Measurements from ENCODE around the gene NKX2-8.

The NKX2-8 gene

DNA sequence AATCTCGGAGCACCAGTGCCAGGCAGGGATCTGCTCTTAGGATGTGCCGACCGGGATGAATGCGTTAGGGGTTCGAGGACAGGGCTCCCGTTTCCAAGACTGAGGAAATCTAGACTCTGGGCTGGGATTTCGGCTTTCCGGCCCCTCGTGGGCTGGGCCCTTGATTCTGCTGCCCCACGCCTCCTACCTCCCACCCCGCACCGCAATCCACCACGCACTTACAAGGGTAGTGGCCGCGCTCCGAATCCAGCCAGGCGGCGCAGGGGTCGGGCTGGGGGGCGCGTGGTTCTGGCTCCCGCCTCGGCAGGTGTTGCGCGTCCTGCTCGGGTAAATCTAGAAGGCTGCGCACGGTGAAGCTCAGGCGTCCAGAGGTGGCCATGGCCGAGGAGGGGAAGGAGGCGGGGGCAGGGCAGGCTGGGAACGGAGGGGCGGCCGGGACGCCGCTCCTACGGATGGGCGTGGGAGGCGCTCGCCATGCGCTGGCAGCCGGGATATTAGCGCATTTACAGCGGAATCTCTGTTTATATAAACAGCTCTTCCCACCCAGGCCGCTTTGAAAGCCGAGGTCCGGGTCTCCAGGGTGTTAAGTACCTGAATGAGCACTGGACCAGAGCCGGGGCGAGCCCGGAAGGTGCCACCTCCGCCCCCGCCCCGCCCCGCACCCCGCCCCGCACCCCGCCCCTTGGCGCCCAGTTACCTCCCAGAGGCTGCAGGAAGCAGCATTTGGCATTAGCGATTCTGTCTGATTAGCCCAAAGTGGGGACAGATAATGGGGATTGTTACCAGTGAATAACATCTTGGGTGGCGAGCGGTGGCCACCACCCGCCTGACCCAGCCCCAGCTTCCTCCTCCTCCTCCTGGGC is at the start of gene NKX2-8:
Gene NKX2-8 (minus strand): TSS at position 604 of the 863 bp plus-strand sequence. CDS start 225 bp downstream, at position 379.
- no peak for DNase-seq (ENCODE audit: low read depth in 2 of 2)

DNA sequence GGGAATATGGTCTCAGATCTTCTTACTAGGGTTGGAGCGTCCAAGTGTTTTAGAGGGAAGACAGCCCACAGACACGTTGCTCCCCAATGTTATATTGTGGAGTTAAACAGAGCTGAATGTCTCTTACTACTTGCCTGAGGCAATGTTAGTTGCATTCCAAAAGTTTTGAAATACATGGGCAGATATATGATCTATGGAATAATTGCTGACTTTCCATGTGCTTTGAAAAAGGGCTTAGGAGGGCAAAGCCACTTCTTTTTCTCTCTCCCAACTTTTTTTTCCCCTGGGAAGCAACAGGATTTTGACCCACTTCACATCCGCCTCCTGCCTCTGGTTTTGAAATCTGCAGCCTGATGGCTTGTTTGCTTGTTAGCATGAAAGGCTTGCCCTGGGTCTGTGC is 45.6 kb upstream of the NKX2-8 start:
- no peak for DNase-seq (ENCODE audit: low read depth in 2 of 2)

DNA sequence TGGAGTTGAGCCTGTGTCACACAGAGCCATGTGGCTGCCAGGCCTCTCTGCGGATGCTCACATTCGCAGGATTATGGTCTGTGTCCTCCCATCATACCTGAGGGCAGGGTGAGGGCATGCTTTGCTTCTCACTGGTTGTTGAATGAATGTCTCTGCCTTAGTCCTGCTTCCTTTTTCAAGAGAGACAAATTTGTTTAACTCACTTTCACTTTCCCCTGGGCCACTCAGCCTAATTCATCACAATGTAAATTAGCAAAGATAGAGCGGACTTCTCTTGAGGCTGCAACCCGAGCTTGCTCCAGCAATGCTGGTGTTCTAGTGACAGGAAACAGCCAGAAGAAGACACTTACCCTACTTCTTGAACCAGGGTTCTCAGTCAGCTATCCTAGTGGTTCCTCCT is 43.7 kb upstream of the NKX2-8 start:
- no peak for DNase-seq (ENCODE audit: low read depth in 2 of 2)

DNA sequence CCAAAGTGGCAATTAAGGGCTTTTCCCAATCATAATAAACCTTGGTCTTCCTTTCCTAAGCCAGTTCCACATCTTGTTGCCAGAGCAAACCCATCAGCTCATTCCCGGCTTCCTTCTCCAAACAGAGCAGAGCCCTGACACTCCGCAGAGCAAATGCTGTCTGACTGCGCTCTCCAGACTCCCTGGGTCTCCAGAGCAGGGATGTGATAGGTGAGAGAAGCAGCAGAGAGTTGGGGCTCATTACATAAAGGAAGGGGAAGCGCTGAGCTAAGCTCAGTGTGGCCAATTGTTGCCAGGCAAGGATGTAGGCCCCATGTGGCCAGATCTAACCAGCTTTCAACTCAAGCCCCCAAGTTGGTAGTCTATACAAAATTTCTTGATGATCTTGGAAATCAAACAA is 43.0 kb upstream of the NKX2-8 start:
- DNase-seq (ENCODE audit: low read depth in 2 of 2) = no peak

DNA sequence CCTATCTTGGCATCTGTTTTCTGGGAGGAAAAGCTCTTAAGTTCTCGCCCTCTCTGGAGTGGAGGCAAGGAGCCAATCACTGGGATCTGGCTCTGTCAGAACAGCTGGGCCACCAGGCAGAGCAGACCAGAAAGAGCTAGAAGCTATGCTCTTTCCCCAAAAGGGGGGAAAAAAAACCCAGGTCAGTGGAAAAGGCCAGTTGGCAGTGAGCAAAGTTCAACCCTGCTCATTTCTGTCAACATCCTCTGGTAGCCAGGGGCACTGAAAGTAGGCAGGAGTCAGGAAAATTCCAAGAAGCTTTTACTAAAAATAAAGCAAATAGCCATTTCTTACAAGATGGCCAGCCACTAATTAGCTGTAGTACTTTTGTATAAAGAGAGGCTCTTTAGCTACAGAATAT is 42.6 kb upstream of the NKX2-8 start:
- no peak for DNase-seq (ENCODE audit: low read depth in 2 of 2)

DNA sequence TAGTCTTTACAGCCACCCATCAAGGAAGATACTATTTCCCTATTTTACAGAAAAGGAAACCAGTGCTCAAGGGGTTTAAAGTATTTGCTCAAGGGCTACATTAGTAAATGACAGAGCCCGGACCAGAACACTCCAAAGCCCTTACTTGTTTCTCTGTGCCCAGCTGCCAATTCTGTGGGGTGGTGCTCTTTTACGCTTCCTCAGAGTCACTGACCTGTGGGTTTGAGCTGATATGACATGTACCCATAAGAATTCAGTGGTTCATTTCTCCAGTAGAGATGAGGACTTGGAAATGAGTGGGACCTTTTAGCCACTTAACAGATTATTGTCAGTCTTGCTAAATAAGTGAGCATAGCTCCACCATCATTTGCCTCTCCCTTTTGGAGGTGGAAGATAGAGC is 37.4 kb upstream of the NKX2-8 start:
- no peak for DNase-seq (ENCODE audit: low read depth in 2 of 2)

DNA sequence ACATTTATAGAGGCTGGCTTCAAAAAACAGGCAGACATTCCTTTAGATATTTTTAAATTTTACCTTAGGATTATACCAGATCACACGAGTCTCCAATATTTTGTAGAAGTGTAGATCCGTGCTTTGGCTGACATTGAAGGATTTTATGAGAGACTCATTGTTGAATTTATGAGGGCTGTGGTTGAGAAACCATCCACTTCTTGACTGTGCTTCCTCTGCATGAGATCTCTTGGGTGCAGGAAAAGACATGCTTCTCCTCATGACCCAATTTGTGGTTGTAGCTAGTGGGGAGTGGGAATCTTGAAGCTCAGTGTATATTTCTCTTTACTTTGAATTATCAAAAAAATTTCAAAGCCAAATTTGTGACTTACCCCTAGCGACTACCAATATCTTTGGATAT is 36.7 kb upstream of the NKX2-8 start:
- DNase-seq (ENCODE audit: low read depth in 2 of 2) = no peak

DNA sequence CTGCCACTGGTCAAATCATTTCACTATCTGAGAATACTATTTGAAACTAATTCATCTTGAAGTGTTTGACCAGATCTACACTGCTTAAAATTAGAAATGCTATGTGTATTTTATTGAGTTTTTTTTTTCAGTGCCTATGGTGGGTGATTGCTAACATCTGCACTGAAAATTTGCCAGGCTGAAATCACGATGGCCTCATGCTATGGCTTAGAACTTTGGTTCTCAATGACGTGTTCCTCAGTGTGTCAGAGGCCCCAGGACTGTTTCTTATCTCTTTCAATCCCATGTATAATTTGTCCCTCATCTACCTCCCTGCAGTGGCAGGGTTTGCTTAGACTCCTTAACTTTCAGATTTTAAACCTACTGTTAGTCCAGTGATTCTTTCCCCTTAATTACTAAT is 36.2 kb upstream of the NKX2-8 start:
- DNase-seq (ENCODE audit: low read depth in 2 of 2) = no peak

DNA sequence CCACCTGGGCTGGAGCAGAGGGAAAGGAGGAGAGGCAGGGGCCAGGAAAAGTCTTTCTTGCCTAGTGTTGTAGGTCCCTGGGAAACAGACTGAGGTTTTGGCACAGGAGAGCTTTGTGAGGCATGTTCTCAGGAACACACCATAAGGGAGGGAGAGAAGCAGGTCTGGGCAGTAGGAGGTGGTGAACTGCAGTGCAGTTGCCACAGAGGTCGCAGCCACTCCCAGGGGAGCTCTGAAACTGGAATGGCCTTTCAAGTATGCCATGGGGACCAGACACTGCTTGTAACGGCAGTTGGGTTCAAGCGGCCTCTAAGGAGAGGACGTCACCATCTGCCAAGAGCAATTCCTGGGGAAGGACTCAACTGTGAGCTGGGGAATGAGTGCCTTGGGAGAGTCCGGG is 35.4 kb upstream of the NKX2-8 start:
- DNase-seq (ENCODE audit: low read depth in 2 of 2) = no peak

DNA sequence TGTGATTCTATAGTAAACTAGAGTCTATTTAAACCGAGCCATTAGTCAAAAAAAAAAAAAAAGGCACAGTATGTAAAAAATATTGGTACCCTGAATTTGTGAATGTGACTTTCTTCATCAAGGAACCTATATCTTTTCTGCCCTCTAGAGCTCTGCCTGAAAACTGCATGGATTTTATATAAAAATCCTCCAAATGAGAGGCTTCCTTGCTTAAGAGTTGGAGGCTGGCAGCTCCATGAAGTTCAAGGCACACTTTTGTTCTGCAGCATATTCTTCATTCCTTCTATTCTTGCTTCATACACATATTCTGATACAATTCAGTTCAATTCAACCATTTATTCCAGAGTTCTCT is 23.1 kb upstream of the NKX2-8 start:
- DNase-seq (ENCODE audit: low read depth in 2 of 2) = no peak

DNA sequence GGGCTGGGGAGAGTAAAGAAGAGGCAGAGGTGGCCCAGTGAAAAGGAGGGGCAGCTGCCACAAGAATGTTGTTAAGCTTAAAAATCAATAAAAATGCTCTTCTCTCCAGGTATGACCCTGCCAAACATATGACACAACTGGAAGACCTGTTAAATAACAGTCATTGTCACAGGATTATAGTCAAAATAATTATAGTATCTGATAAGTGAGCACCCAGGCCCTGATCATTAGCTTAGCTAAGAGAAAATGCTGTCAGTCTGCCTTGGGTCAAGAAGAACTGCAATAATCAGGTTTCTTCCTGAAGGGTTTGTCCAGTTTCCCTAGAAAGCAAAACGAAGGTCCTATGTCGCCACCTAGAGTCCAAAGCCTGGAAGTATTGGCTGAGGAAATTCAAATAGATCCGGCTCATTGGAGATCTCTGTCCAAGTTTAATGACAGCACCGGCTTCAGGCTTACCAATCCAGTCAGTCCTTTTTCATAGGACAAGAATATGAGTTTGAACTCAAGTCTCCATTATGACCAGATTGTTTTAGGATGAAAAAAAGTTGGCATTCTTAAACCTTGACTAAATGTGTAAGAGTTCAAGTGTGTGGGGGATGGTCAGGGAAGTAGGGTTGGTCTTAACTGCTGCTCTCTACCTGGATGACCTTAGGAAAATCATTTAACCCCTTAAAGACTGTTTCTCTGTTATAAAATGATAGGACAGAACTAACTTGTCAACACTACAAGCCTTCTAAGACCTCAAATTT is 22.5 kb upstream of the NKX2-8 start:
- DNase-seq (ENCODE audit: low read depth in 2 of 2) = no peak

DNA sequence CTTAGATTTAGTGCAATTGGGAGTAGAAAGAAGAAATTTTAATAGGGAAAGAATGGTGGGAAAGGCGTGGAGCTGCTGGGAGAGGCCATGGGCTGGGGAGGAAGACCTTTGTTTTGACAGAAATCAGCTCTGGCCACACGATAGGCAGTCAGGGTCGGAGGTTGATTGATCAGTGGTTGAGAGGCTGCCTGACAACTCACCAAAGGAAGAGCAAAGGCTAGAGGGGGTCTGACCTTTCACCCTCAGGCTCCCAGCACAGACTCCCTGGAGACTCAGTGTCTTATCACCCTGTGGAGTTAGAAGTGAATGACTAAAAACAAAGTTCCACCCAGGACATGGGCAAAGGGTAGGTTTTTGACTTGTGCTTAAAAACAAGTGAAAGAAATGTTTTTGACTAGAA is 18.0 kb upstream of the NKX2-8 start:
- DNase-seq (ENCODE audit: low read depth in 2 of 2) = no peak

DNA sequence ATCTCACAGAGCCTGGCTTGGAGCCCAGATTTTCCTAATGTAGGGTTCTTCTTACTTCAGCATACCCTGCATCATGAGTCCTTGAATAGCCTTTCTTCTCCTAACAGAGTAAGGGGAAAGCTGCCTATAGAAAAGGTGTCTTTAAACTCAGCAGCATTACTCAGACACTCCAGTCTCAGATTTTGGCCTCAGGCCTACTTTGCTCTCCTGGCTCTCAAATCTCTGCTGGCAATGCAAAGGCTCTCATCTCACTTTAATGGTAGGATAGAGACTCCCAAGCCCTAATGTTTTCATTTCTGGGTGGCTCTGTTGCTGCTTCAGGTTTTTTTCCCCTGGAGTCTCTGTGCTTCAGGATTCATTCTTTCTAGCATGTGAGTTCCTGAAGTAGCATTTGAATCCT is 9.1 kb upstream of the NKX2-8 start:
- DNase-seq (ENCODE audit: low read depth in 2 of 2) = no peak

DNA sequence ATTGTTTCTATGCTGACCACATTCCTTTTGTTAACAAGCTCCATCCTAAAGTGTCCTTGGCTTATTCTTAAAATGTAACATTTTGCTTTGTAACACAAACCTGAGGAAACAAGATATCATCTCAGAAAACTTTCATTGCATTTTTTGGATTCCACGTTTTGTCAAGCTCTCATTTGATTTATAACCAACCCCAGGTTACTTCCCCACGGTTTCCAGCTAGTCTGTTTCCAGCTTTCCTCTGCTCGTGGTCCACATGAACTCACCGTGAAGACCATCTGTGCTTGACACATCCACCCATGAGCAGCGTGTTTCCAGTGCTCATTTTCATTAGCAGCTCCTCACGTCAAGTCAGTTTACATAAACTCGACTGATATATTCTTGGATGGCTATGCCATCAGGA is 6.4 kb upstream of the NKX2-8 start:
- DNase-seq (ENCODE audit: low read depth in 2 of 2) = no peak

DNA sequence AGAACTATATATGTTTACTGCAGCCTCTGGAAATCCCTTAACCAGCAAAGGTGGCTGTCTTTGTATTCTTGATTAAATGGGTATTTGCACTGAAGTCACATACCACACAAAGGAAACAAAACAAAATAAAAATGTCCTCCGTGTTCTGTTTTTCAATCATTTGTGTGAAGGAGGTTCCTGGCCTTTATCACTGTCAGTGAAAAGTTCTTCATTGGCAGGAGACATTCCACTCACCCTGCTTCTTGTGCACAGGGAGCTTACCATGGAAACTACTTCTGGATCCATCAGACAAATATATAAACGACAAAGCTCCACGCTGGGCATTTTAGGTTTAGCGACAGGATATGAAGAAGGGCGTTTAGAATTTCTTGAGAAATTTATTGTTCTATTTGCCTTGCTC is 5.7 kb upstream of the NKX2-8 start:
- DNase-seq (ENCODE audit: low read depth in 2 of 2) = no peak

DNA sequence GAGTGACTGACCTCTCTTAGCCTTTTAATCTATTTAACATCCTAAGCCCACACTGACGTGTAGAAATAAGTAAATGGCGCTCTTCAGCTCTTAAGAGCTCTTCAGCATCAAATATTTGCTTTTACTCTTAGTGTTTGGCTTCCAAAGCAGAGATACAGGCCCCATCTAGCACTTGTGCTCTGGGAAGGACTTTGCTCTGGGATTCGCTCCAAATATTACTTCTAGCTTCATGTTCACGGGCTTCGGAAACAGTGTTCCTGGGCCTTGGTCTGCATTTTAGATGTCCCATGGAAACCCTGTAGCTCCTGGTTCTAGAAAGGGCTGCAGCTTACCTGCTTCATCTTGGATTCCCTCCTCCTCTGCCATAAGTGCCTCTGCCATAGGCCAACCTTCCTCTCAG is 2.7 kb upstream of the NKX2-8 start:
- DNase-seq (ENCODE audit: low read depth in 2 of 2) = no peak

DNA sequence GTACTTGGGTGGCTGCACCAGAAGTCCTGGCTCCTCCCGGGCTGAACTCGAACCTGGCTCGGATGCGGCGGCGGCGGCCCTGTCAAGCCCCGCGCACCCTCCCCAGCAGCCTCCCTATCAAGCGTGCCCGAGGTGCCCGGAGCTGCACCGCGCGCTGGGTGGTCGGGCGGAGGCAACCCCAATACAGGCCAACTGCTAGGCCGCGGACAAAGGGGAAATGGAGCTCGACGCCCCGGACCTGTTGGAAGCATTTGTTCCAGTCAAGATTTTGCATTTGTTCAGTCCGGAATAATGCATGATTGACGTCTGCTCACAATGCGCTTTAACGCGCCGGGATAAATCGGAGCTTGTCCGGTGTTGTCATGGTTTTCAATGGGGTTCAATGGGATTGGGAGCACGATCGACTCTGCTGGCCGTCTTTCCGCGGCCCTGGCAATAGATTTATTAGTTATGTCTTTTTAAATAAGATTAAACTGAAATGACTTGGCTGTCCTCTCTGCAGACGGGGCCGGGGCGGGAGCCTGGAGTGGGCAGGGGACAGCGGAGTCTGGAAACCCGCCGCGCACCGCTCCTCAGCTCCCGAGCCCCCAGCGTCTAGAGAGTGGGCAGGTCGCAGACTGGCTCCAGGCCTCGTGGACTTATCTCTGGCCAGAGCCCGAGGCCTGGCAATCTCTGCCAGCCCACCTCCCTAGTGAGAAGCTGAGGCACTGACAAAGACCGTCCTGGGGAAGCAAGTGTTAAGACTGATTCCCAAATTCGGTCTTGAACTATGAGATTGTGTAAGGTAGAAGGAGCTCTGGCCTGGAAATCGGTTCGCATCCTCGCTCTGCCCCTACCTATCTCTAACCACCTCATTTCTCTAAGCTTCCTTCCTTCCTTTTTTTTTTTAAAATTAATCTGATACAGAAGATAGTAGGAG is 1.7 kb upstream of the NKX2-8 start:
- DNase-seq (ENCODE audit: low read depth in 2 of 2) = no peak

DNA sequence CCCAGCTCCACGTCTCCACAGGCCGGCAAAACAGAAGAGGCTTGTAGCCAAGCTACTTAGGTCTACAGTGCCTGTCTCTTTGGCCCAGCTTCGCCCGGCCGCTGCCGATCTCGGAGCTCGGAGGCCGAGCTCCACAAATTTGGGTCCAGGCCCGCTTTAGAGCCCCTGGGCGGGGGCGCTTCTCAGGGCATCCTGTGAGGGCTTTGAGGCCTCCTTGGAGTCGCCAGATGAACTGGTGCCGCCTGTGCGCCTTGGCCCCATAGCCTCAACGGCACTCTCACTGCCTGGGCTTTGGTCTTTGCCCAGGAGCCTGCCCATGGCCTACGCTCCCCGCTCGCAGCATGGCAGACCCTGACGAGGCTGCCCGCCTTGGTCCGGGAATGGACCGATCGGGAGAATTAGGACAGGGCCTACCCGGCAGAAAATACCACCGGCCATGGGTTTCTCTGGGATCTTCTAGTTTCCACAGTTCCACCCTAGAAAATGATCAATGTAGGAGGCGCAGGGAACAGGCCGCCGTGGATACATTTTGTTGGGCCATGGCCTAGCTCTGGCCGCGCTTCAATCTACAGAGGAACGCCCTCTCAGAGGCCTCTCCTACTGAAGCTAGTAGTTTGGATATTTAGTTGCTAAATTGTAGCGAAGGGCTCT is 953 bp upstream of the NKX2-8 start:
- no peak for DNase-seq (ENCODE audit: low read depth in 2 of 2)

DNA sequence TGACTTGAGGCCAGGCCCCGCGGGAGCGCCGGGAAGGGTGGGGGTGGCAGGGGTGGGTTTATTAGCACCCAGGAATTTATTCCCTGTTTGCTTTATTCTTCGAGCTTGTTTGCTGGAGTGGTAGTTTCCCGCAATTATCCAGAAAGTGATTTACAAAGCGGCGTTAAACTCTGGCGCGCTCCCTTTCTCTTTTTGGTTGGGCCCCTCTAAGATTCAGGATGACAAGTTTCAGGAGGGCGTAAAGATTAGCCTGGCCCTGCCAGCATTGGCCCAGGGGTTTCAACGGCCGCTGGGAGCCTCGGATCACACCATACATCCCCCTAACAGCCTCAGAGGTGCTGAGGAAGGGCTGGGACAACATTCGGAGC is 444 bp upstream of the NKX2-8 start:
- no peak for DNase-seq (ENCODE audit: low read depth in 2 of 2)

DNA sequence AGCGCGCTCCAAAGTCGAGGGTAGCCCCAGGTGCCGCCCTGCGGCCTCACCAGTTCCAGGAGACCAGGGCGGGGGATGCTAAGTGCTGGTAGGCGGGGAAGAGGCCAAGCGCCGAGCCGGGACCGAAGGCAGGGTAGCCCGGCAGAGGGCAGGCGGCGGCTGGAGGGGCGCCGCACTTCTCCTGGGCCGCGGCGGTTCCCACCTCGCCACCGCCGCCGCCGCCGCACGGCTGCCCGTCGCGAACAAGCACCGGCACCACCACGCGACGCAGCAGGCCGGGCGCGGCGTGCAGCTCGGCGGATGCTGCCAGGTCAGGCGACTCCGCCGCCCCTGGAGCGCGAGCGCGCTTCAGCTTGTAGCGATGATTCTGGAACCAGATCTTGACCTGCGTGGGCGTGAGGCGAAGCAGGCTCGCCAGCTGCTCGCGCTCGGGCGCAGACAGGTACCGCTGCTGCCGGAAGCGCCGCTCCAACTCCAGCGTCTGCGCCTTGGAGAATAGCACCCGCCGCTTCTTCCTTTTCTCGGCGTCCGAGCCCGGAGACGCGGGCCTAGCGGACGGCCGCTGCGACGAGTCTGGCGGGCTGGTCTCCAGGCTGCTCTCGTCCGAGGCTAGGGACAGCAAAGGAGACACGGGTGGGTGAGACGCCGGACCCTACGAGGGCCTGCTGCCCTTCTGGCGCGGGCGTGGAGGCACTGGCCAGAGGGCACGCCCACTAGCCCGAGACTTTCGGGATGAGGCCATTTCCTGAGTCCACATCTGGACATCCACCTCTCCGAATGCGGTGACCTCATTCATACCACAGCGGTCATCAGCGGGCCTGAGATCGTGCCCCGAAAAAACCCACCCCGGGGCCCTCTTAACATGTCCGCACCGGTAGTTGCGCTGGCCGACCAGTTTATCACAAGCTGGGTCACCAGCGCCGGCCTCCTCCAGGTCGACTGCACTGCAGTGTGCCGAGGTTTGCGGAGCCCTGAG is 1.3 kb downstream of the NKX2-8 start:
- no peak for DNase-seq (ENCODE audit: low read depth in 2 of 2)

All from stimulated activated CD4-positive, alpha-beta T cell treated with anti-CD3 and anti-CD28 coated beads, Interleukin-15, amount 100 ng/mL, for 48 hours (primary cell).